ENCODE measurements around the gene STIL.

The STIL gene

GRCh38 chr1:47216278-47217059 lies 97.5 kb downstream of the STIL start:
- TF ChIP-seq CTCF (IDR thresholded peaks at IDR 0.05; ENCODE audit: insufficient read depth, low read depth, low read length, missing control alignments): no peak
- no peak overlapping the region for H3K4me3 ChIP-seq (ENCODE audit: low read length)
- DNase-seq (ENCODE audit: low read depth): no peak

- TF ChIP-seq CTCF (IDR thresholded peaks at IDR 0.05; ENCODE audit: insufficient read depth, low read depth, low read length, missing control alignments): no peak
- no peak for DNase-seq (ENCODE audit: low read depth)
- H3K4me3 ChIP-seq (ENCODE audit: low read length): no peak overlapping the region
These were observed 98.2 kb downstream of the STIL start for GRCh38 chr1:47215713-47216112.

GRCh38 chr1:47214549-47214948 lies 99.4 kb downstream of the STIL start:
- no peak overlapping the region for H3K4me3 ChIP-seq (ENCODE audit: low read length)
- TF ChIP-seq CTCF (IDR thresholded peaks at IDR 0.05; ENCODE audit: insufficient read depth, low read depth, low read length, missing control alignments): no peak
- DNase-seq (ENCODE audit: low read depth): no peak

GRCh38 chr1:47213230-47213963 lies 100.5 kb downstream of the STIL start:
- no peak for DNase-seq (ENCODE audit: low read depth)
- H3K4me3 ChIP-seq (ENCODE audit: low read length): no peak overlapping the region
- no peak for TF ChIP-seq CTCF (IDR thresholded peaks at IDR 0.05; ENCODE audit: insufficient read depth, low read depth, low read length, missing control alignments)

- no peak for DNase-seq (ENCODE audit: low read depth)
- no peak for TF ChIP-seq CTCF (IDR thresholded peaks at IDR 0.05; ENCODE audit: insufficient read depth, low read depth, low read length, missing control alignments)
- no peak overlapping the region for H3K4me3 ChIP-seq (ENCODE audit: low read length)
These were observed 101.2 kb downstream of the STIL start for GRCh38 chr1:47212636-47213229.

GRCh38 chr1:47211796-47212269 lies 102.1 kb downstream of the STIL start:
- TF ChIP-seq CTCF (IDR thresholded peaks at IDR 0.05; ENCODE audit: insufficient read depth, low read depth, low read length, missing control alignments): no peak
- H3K4me3 ChIP-seq (ENCODE audit: low read length): no peak overlapping the region
- no peak for DNase-seq (ENCODE audit: low read depth)

Data from epithelial cell of esophagus (primary cell).